ENCODE measurements around the gene MAP6. TPM values are rescaled to one million over a fixed set of nuclear protein-coding genes. Genes with fewer than 3 reads are reported as not detected.

The MAP6 gene
- total RNA-seq, 1 donor from 2014 or later = 8.6 TPM

DNA sequence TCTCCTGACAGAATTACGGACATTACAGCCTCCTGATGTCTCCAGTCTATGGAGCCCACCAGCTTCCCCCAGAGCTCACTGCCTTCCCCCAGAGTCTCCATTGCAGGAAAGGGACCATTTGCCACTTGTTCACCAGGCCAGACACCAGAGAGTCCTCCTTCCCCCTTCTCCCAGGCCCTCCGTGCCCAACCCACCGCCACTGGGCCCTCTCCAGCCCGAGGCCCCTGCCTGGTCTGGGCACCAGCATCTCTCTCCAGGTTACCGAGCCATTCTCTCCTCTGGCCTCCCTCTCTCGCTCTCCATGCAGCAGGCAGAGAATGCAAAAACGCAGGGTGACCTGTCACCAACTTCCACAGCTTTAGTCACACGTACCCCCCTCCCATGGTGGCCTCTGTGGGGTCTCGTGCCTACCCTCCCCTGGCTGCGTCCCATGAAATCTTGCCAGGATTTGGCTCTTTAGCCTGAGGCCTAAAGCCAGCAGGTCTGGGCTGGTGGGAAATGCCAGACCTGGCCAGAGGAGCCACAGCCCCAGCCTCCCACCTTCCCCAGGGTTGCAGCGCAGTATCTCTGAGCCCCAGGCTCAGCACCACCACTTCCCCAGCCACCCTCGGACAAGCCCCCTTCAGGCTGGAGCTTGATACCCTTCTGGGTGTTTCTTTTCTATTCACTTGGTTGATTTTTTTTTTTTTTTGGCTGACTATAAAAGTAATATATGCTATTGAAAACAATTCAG is 113.6 kb downstream of the MAP6 start:
- intact Hi-C loops (cut with micrococcal nuclease) = no loop called here

- intact Hi-C loops (cut with micrococcal nuclease) = no loop called here
Observed at GRCh38 chr11:75554258-75555022, 114.4 kb downstream of the MAP6 start.

- intact Hi-C loops (cut with micrococcal nuclease) = no loop called here
Observed at GRCh38 chr11:75553889-75554257, 115.0 kb downstream of the MAP6 start.

- intact Hi-C loops (cut with micrococcal nuclease) = no loop called here
Observed at GRCh38 chr11:75553182-75553581, 115.7 kb downstream of the MAP6 start.

DNA sequence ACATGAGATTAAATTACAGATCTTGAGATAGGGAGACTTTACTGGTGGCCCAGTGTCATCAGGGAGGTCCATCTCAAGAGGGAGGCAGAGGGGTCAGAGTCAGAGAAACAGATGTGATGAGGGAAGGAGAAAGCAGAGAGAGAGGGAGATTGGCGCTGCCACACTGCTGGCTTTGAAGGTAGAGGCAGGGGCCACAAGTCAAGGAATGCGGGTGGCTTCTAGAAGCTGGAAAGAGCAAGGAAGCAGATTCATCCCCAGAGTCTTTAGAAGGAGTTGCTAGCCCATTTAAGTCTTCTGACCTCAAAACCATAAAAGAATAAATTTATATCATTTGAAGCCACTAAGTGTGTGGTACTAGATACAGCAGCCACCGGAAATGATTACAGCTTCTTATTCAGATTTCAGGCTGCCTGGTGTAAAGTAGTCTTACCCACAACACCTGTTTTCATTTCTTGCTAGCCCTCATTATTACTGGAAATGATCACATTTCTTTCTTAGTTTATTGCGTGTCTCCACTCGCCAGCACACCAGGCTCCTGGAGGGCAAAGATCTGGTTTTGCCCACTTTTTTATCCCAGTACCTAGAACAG is 119.4 kb downstream of the MAP6 start:
- intact Hi-C loops (cut with micrococcal nuclease) = no loop called here

DNA sequence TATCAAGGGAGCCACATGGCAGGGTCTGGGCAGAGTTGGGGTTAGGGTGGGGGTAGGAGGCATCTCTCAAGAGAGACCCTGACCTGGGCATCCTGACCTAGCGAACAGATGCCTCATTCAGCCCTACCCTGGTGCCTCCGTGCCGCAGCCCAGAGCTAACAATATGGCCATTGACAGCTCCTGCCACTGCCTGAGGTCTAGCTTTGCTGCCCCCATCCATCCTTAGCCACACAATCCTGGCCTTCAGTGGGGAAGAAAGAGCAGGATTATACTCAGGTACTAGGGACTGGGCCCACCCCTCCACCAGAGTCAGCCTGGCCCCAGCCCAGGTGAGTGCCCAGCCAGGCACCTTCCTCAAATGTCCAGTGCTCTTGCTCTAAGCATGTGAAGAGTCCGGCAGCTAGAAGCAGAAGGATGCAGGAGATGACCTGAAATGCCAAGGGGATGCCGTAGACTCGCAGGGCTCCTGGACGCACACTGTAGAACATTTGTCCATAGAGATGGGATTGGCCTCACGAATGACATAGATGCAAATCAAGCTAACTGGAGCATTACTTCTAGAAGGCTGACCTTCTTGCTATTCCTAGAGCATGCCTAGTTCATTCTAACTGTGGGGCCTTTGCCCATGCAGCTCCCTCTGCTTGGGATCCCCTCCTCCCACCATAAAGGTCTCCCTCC is 120.1 kb downstream of the MAP6 start:
- intact Hi-C loops (cut with micrococcal nuclease) = no loop called here

GRCh38 chr11:75547617-75548058 is 121.2 kb downstream of the MAP6 start:
- intact Hi-C loops (cut with micrococcal nuclease) = loop anchor here (1.0 kb wide), 3 partner anchors 30 to 320 kb away; no protein-coding TSS in a partner anchor

- intact Hi-C loops (cut with micrococcal nuclease) = loop anchor here (1.0 kb wide), 3 partner anchors 30 to 320 kb away; no protein-coding TSS in a partner anchor
Observed at GRCh38 chr11:75547177-75547576, 121.7 kb downstream of the MAP6 start.

- intact Hi-C loops (cut with micrococcal nuclease) = no loop called here
Observed at GRCh38 chr11:75543806-75544205, 125.0 kb downstream of the MAP6 start.

- intact Hi-C loops (cut with micrococcal nuclease) = no loop called here
Observed at GRCh38 chr11:75542088-75542438, 126.8 kb downstream of the MAP6 start.

GRCh38 chr11:75541193-75542087 is 127.4 kb downstream of the MAP6 start:
- intact Hi-C loops (cut with micrococcal nuclease) = no loop called here

- intact Hi-C loops (cut with micrococcal nuclease) = no loop called here
Observed at GRCh38 chr11:75539459-75540334, 129.1 kb downstream of the MAP6 start.

DNA sequence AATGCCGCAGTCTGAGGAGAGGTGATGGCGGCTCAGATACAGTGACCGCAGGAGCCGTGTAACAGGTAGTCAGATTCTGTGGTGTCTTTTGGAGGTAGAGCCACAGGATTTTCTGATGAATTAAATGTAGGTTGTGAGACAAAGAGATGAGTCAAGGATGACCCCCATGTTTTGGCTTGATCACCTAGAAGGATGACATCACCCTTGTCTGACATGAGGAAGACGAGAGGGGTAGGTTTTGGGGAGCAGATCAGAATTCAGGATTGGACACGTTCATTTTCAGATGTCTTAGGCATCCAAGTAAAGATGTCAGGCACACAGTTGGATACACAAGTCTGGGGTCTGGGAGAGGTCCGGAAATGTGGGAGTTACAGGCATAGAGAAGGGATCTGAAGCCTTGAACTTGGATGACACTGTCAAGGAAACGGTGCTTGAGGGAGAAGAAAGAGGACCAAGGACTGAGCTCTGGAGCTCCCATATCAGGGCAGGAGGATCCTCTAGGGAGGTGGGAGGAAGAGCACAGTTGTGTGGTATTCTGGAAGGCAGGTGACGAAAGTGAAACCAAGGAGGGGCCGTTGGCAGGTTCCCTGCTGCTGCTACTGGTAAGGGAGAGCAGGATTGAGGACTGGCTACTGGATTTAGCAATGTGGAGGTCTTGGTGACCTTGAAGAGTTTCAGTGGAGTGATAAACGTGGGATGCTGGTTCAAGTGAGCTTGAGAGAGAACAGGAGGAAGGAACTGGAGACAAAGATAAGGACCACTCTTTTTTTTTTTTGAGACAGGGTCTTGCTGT is 130.5 kb downstream of the MAP6 start:
- intact Hi-C loops (cut with micrococcal nuclease) = no loop called here

GRCh38 chr11:75537740-75538139 is 131.1 kb downstream of the MAP6 start:
- intact Hi-C loops (cut with micrococcal nuclease) = loop anchor here (1.0 kb wide), 1 partner anchor 25 kb away; the partner anchor contains the start of gene SERPINH1

Other genes starting within 250 kb of the MAP6 start
- 0.85 and 0.96 TPM in 2 replicates for gene KLHL35, start 235.8 kb downstream of the MAP6 start, total RNA-seq
- gene GDPD5, start 143.1 kb downstream of the MAP6 start, total RNA-seq = 23.7 and 25.9 TPM in 2 replicates
- gene SERPINH1, start 106.8 kb downstream of the MAP6 start, total RNA-seq = 17.0 and 17.1 TPM in 2 replicates
- not detected in 2 replicates for gene MOGAT2, start 48.8 kb upstream of the MAP6 start, total RNA-seq
- 8.0 and 8.4 TPM in 2 replicates for gene DGAT2, start 99.7 kb upstream of the MAP6 start, total RNA-seq
- gene UVRAG, start 146.2 kb upstream of the MAP6 start, total RNA-seq = 18.5 and 21.7 TPM in 2 replicates